K562 (cell line): ENCODE data around the gene ITPR2. TPM values are rescaled to one million over a fixed set of nuclear protein-coding genes. Genes with fewer than 3 reads are reported as not detected.

ENCODE experiments used
- ATAC-seq: fragments of 200-7000 bp; cut with Tn5 transposase; 3 replicates; pipeline ENCODE4 v1.9.1; 2020; ENCODE audit warnings: moderate library complexity
- BruUV-seq: library from RNA; stranded (reverse); fragments of 400-500 nt; replicated peaks from 2 replicates; lab custom pipeline; 2021; lab: Mats Ljungman, UMichigan
- CTCF ChIA-PET: fragments of 300-600 bp; formaldehyde crosslinking; extraction: SDS; loops from one replicate; lab custom pipeline; 2021; ENCODE audit warnings: low intra/inter-chr PET ratio; lab: Yijun Ruan, JAX
- POLR2A ChIA-PET: fragments of 300-600, 350-650 bp; sonication (Branson Sonifier 250); formaldehyde crosslinking; extraction: SDS; loops from one replicate; lab custom pipeline; 2021; ENCODE audit warnings: antibody characterized with exemption, inconsistent platforms; lab: Yijun Ruan, JAX
- DNase-seq, 4 experiments: peaks; one replicate each; pipeline versions ENCODE4 v3.0.0 to v3.0.0-alpha.2; 2011 to 2018; ENCODE audit warnings: low spot score in 3 of 4, mixed read lengths in 3 of 4; ENCODE audit errors: extremely low read depth in 1 of 4
- FAIRE-seq: peaks from 2 replicates; lab custom pipeline; 2011; peaks lifted over from hg19 to GRCh38; lab: Jason Lieb, UNC
- H2AFZ ChIP-seq: 2 replicates; pipeline ENCODE4 v1.6.0; 2011; ENCODE audit warnings: low read depth, low read length, control low read depth, inconsistent platforms
- H3K27ac ChIP-seq: fragments of 200-600 bp; 3 replicates; pipeline ENCODE4 v1.8.0; 2011; ENCODE audit warnings: low read depth, mild to moderate bottlenecking, control low read depth, inconsistent platforms, low read length, moderate library complexity, mixed read lengths; ENCODE audit errors: extremely low read depth
- H3K27me3 ChIP-seq, 2 experiments: fragments of 300-600 bp in 1 of 2; 2 replicates in 1 of 2; 3 replicates in 1 of 2; pipeline versions ENCODE4 v1.6.0 to v1.8.0; 2011; ENCODE audit warnings: inconsistent platforms in 2 of 2, low read length in 2 of 2, mild to moderate bottlenecking in 1 of 2, mixed read lengths in 1 of 2, moderate library complexity in 1 of 2; ENCODE audit not compliant: control insufficient read depth in 2 of 2, insufficient read depth in 2 of 2
- H3K36me3 ChIP-seq: fragments of 300-600 bp; 3 replicates; pipeline ENCODE4 v1.8.0; 2011; ENCODE audit warnings: mild to moderate bottlenecking, low read length, inconsistent platforms; ENCODE audit not compliant: control insufficient read depth, insufficient read depth
- H3K4me1 ChIP-seq, 2 experiments: fragments of 200-600 bp in 1 of 2; replicated peaks in 1 of 2; 2 replicates in 1 of 2; 3 replicates in 1 of 2; pipeline versions ENCODE4 v1.5.1 to v1.8.0; 2011; ENCODE audit warnings: inconsistent platforms in 2 of 2, low read length in 2 of 2, mild to moderate bottlenecking in 1 of 2, mixed read lengths in 1 of 2, moderate library complexity in 1 of 2; ENCODE audit not compliant: control insufficient read depth in 2 of 2, insufficient read depth in 2 of 2
- H3K4me2 ChIP-seq: 2 replicates; pipeline ENCODE4 v1.6.1; 2011; ENCODE audit warnings: low read length, control low read depth, inconsistent platforms, mixed read lengths; ENCODE audit not compliant: insufficient read depth
- H3K4me3 ChIP-seq: fragments of 200-600 bp; sonication (generic), shearing (Covaris generic); 2 replicates; pipeline ENCODE4 v1.5.1; 2016; ENCODE audit warnings: control low read depth, inconsistent platforms
- H3K79me2 ChIP-seq: fragments of 200-600 bp; 3 replicates; pipeline ENCODE4 v1.8.0; 2011; ENCODE audit warnings: low read length, inconsistent platforms; ENCODE audit not compliant: control insufficient read depth, insufficient read depth
- H3K9ac ChIP-seq, 2 experiments: 2 replicates each; pipeline versions ENCODE4 v1.6.0 to v1.6.1; 2011; ENCODE audit warnings: low read depth in 2 of 2, low read length in 2 of 2, control low read depth in 1 of 2, inconsistent platforms in 1 of 2, mild to moderate bottlenecking in 1 of 2, mixed read lengths in 1 of 2; ENCODE audit not compliant: insufficient read depth in 1 of 2
- H3K9me1 ChIP-seq: one replicate; pipeline ENCODE4 v1.6.0; 2011; ENCODE audit warnings: inconsistent platforms, mild to moderate bottlenecking, low read length, moderate library complexity; ENCODE audit not compliant: control insufficient read depth, insufficient read depth
- H3K9me3 ChIP-seq: replicated peaks from 2 replicates; pipeline ENCODE4 v1.5.1; 2011; ENCODE audit warnings: low read depth, low read length, inconsistent platforms; ENCODE audit not compliant: control insufficient read depth, insufficient read depth
- H4K20me1 ChIP-seq: replicated peaks from 2 replicates; pipeline ENCODE4 v1.6.1; 2011; ENCODE audit warnings: low read length, inconsistent platforms, mixed read lengths; ENCODE audit not compliant: control insufficient read depth, insufficient read depth
- EGR1 ChIP-seq: fragments of 450-650 bp; conservative IDR thresholded peaks from 2 replicates; pipeline ENCODE4 v1.6.1; 2017; ENCODE audit warnings: mild to moderate bottlenecking
- FOXK2 ChIP-seq, 2 experiments: fragments of 450-650 bp; IDR thresholded peaks in 1 of 2; conservative IDR thresholded peaks in 1 of 2; 2 replicates each; pipeline ENCODE4 v1.6.1; 2016; ENCODE audit warnings: low read depth in 2 of 2, mild to moderate bottlenecking in 1 of 2
- GABPA ChIP-seq: fragments of 200-800 bp; sonication (Bioruptor generic); conservative IDR thresholded peaks from 2 replicates; pipeline ENCODE4 v1.6.1; 2016; ENCODE audit warnings: low read depth, missing genetic modification characterization, missing compliant biosample characterization
- MYC ChIP-seq, 2 experiments: fragments of 250-450 bp in 1 of 2; sonication (Bioruptor Pico) in 1 of 2; IDR thresholded peaks; 2 replicates each; pipeline versions ENCODE4 v1.5.1 to v1.6.1; 2012 to 2021; ENCODE audit warnings: low read depth in 2 of 2, borderline replicate concordance in 1 of 2, improper control_type of control experiment in 1 of 2, low read length in 1 of 2, mild to moderate bottlenecking in 1 of 2, moderate library complexity in 1 of 2
- PHTF2 ChIP-seq: fragments of 250-450 bp; sonication (Bioruptor Pico); IDR thresholded peaks from 2 replicates; pipeline ENCODE4 v1.5.0; 2021; ENCODE audit warnings: mild to moderate bottlenecking
- SMARCE1 ChIP-seq: fragments of 450-650 bp; IDR thresholded peaks from 2 replicates; pipeline ENCODE4 v1.7.1; 2016; ENCODE audit warnings: mild to moderate bottlenecking
- SPI1 ChIP-seq: IDR thresholded peaks from 2 replicates; pipeline ENCODE4 v1.6.1; 2011; ENCODE audit warnings: low read depth, low read length, control low read depth, borderline replicate concordance
- SRSF3 ChIP-seq: fragments of 200-400 bp; formaldehyde crosslinking; IDR thresholded peaks from 2 replicates; pipeline ENCODE4 v1.6.1; 2016; ENCODE audit warnings: mild to moderate bottlenecking, low read length, moderate library complexity; ENCODE audit not compliant: insufficient read depth
- TBP ChIP-seq: optimal IDR thresholded peaks from 2 replicates; pipeline ENCODE3; 2011; ENCODE audit warnings: low read depth, low read length, improper control_type of control experiment
- YBX1 ChIP-seq: fragments of 450-650 bp; IDR thresholded peaks from 2 replicates; pipeline ENCODE4 v1.7.1; 2016; ENCODE audit warnings: mild to moderate bottlenecking
- ZNF23 ChIP-seq: fragments of 250-450 bp; sonication (Bioruptor Pico); IDR thresholded peaks from 2 replicates; pipeline ENCODE4 v1.4.0; 2020; ENCODE audit warnings: mild to moderate bottlenecking
- WGBS: fragments of 100-300 bp; shearing (Covaris generic); methylation state at CpG from one replicate; pipeline ENCODE4 v1.1.6; 2016; ENCODE audit warnings: low coverage, mixed read lengths; ENCODE audit not compliant: insufficient coverage; ENCODE audit errors: missing lambda C conversion rate; 5-methylcytosine and 5-hydroxymethylcytosine counted together
- in situ Hi-C: fragments of 300-500 bp; cut with MboI; formaldehyde crosslinking; loops from 4 replicates; pipeline ENCODE4 v1.15.0; 2018; ENCODE audit warnings: inconsistent platforms, mixed read lengths
- intact Hi-C: fragments of 100-400 bp; cut with micrococcal nuclease; formaldehyde crosslinking; loops from 2 replicates; pipeline ENCODE4 v1.14.2; 2022
- polyA plus RNA-seq, 8 experiments: library from polyadenylated mRNA; depleted of rRNA in 4 of 8; stranded (reverse) in 5 of 8; unstranded in 3 of 8; fragments of >200 nt; fragmentation: Nextera tagmentation in 2 of 8; fragmentation: Illumina TruSeq in 1 of 8; extraction: Ambion mirVana in 2 of 8; extraction: Trizol in 1 of 8; gene quantifications; 2 replicates each; pipeline versions ENCODE4 v1.2.1 to v1.2.3, GENCODE V29; 2011 to 2014; ENCODE audit warnings: inconsistent platforms in 1 of 8, missing spikeins in 1 of 8
- total RNA-seq, 7 experiments: library from RNA; depleted of rRNA in 6 of 7; stranded (reverse); fragments of >200 nt in 6 of 7; fragmentation: Illumina TruSeq in 2 of 7; extraction: Trizol in 2 of 7; gene quantifications; 2 replicates each; pipeline versions ENCODE4 v1.2.1 to v1.2.3, GENCODE V29; 2011 to 2021; ENCODE audit warnings: low replicate concordance in 1 of 7
- TF ChIP-seq, protein P1 (sequence below): fragments of 450-650 bp; IDR thresholded peaks from 2 replicates; pipeline ENCODE4 v1.6.1; 2018; ENCODE audit warnings: mild to moderate bottlenecking, low read depth; ENCODE audit not compliant: partially characterized antibody

The ITPR2 gene
- total and polyA plus RNA-seq, 9 of the 15 experiments (the other 6 are each of a cell fraction or from before 2014, with no cell fraction given) = 0.21 to 3.3 (median 0.95) TPM

DNA sequence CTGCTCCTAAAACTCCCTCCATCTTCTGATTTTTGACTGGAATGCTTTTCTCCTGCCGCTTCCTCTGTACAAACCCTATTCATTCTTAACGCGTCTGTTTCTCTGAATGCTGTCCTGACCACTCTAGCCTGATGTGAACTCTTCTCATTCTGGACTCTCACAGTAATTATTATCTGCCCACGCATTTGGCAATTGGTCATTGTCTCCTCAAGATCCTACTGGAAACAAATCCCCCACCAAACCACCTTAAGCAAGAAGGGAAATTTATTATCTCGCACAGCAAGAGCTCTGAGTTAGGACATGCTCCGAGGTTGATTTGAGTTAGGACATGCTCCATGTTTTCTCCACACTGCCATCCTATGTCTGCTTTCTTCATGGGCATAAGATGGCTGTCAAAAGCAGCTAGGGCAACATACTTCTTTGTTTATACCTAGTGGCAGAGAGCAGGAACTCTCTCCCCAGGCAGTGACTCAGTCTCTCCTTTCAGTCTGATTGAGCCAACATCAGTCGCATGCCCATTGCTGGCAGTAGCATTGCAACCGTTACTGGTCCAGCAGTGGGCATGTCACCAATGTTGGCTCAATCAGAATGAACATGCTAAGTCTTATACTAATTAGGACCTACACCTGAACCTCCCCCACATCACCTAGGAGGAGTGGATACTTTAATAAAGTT is 535.5 kb downstream of the ITPR2 start:
- no TSS peak for BruUV-seq
- WGBS = 33% methylated on average over 8 of the region's 8 CpGs
- peaks cover 0 to 9% of the 10 kb centered on the region in 2 experiments; a peak in 3 of 5 replicates for H3K4me1 ChIP-seq
- TF ChIP-seq FOXK2 (conservative IDR thresholded peaks at IDR 0.05 in 1 of 2, IDR thresholded peaks at IDR 0.05 in 1 of 2; ENCODE audit: low read depth in 2 of 2) (no peak), EGR1 (0 out of 2 replicates have a peak, but pooled peaks have one; percentile 11)
- POLR2A ChIA-PET = no interaction called here
- H2AFZ ChIP-seq = no peak overlapping the region
- H3K36me3 ChIP-seq = no peaks in the 10 kb centered on the region
- in situ Hi-C loops = no loop called here
- no peaks in the 10 kb centered on the region for H3K9me1 ChIP-seq
- no peak for FAIRE-seq
- no peak for DNase-seq
- no peak overlapping the region for H3K27ac ChIP-seq
- no peaks in the 10 kb centered on the region for H4K20me1 ChIP-seq
- CTCF ChIA-PET = no interaction called here
- no peak for ATAC-seq
- H3K9me3 ChIP-seq = no peaks in the 10 kb centered on the region
- intact Hi-C loops = no loop called here
- H3K4me2 ChIP-seq = no peak overlapping the region
- H3K9ac ChIP-seq = no peak overlapping the region
- no peaks in the 10 kb centered on the region for H3K27me3 ChIP-seq
- no peak overlapping the region for H3K4me3 ChIP-seq
- no peaks in the 10 kb centered on the region for H3K79me2 ChIP-seq

DNA sequence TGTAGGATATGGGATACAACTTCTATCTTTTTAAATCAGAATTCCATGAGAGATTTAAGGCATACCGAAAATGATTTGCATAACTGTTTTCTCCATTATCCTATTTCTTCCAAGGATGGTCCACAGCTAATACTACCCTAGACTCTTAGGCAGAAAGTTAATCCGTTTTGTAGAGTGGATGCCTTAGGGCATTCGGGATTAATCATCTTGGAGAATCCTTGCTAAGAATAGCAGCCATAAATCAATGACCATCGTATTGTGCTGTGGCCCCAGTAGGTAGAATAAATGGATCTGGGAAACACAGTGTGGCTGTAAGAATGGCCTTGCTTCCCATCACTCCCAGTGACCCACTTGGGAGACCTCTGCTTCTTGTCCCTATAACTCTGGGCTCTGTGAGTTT is 538.0 kb downstream of the ITPR2 start:
- intact Hi-C loops (no loop called here), in situ Hi-C loops (no loop called here)
- no peaks in the 10 kb centered on the region for H3K79me2 ChIP-seq
- no peaks in the 10 kb centered on the region for H4K20me1 ChIP-seq
- DNase-seq (no peak), FAIRE-seq (no peak), ATAC-seq (no peak)
- ChIA-PET POLR2A (no interaction called here), CTCF (no interaction called here)
- peaks cover 0 to 9% of the 10 kb centered on the region in 2 experiments; a peak in 3 of 5 replicates for H3K4me1 ChIP-seq
- no peak overlapping the region for H3K4me2 ChIP-seq
- H2AFZ ChIP-seq = no peak overlapping the region
- 4% methylated on average over 4 of the region's 4 CpGs for WGBS
- no peaks in the 10 kb centered on the region for H3K9me3 ChIP-seq
- H3K27me3 ChIP-seq = no peaks in the 10 kb centered on the region
- no peak overlapping the region for H3K27ac ChIP-seq
- H3K9me1 ChIP-seq = no peaks in the 10 kb centered on the region
- no peak overlapping the region for H3K9ac ChIP-seq
- H3K4me3 ChIP-seq = no peak overlapping the region
- H3K36me3 ChIP-seq = no peaks in the 10 kb centered on the region
- no TSS peak for BruUV-seq
- no peak for TF ChIP-seq MYC (IDR thresholded peaks at IDR 0.05; ENCODE audit: low read depth, low read length)
- no peak for TF ChIP-seq MYC (CRISPR knock-in tag; IDR thresholded peaks at IDR 0.05; ENCODE audit: borderline replicate concordance, low read depth)
- TF ChIP-seq TBP = no peak
- no peak for TF ChIP-seq SRSF3
- TF ChIP-seq, protein P1, sequence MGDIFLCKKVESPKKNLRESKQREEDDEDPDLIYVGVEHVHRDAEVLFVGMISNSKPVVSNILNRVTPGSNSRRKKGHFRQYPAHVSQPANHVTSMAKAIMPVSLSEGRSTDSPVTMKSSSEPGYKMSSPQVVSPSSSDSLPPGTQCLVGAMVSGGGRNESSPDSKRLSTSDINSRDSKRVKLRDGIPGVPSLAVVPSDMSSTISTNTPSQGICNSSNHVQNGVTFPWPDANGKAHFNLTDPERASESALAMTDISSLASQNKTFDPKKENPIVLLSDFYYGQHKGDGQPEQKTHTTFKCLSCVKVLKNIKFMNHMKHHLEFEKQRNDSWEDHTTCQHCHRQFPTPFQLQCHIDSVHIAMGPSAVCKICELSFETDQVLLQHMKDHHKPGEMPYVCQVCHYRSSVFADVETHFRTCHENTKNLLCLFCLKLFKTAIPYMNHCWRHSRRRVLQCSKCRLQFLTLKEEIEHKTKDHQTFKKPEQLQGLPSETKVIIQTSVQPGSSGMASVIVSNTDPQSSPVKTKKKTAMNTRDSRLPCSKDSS = no peak
- no peak for TF ChIP-seq SPI1
- TF ChIP-seq YBX1 = no peak
- TF ChIP-seq PHTF2 (CRISPR knock-in tag) = no peak
- TF ChIP-seq GABPA (tag) = no peak
- TF ChIP-seq SMARCE1 = no peak
- no peak for TF ChIP-seq ZNF23
